Endothelial cell of umbilical vein (primary cell): ENCODE measurements around the gene ABCC4. TPM values are rescaled to one million over a fixed set of nuclear protein-coding genes. Genes with fewer than 3 reads are reported as not detected.

Source experiments
- BruUV-seq: library from RNA; stranded (reverse); fragments of 400-500 nt; replicated peaks from 2 replicates; lab custom pipeline; 2021; lab: Mats Ljungman, UMichigan
- CTCF ChIA-PET: fragments of 300-600, 350-600 bp; sonication (Branson Sonifier 250); formaldehyde crosslinking; loops from one replicate; lab custom pipeline; 2021; ENCODE audit warnings: antibody characterized with exemption, inconsistent platforms; lab: Charles Lee
- POLR2A ChIA-PET: fragments of 300-600, 350-600 bp; sonication (Branson Sonifier 250); formaldehyde crosslinking; loops from one replicate; lab custom pipeline; 2021; ENCODE audit warnings: antibody characterized with exemption, inconsistent platforms; lab: Charles Lee
- DNase-seq: peaks from one replicate; pipeline ENCODE4 v3.0.0-alpha.2; 2011; ENCODE audit warnings: low read depth, low spot score
- FAIRE-seq: peaks from 2 replicates; lab custom pipeline; 2011; peaks lifted over from hg19 to GRCh38; lab: Jason Lieb, UNC
- H2AFZ ChIP-seq: 2 replicates; pipeline ENCODE4 v1.6.0; 2012; ENCODE audit warnings: low read depth, low read length, control low read depth, inconsistent platforms
- H3K27ac ChIP-seq: 2 replicates; pipeline ENCODE4 v1.5.1; 2011; ENCODE audit warnings: low read depth, mild to moderate bottlenecking, control low read depth, low read length, moderate library complexity; ENCODE audit not compliant: insufficient read depth
- H3K27me3 ChIP-seq, 2 experiments: 2 replicates each; pipeline versions ENCODE4 v1.6.0 to v1.6.1; 2011; ENCODE audit warnings: low read length in 2 of 2, mixed read lengths in 1 of 2; ENCODE audit not compliant: control insufficient read depth in 2 of 2, insufficient read depth in 2 of 2
- H3K36me3 ChIP-seq, 2 experiments: 2 replicates in 1 of 2; 3 replicates in 1 of 2; pipeline ENCODE4 v1.5.1; 2011; ENCODE audit warnings: low read length in 2 of 2, mild to moderate bottlenecking in 1 of 2, moderate library complexity in 1 of 2; ENCODE audit not compliant: control insufficient read depth in 2 of 2, insufficient read depth in 2 of 2; ENCODE audit errors: extremely low read depth in 1 of 2
- H3K4me1 ChIP-seq: 3 replicates; pipeline ENCODE4 v1.5.1; 2011; ENCODE audit warnings: mild to moderate bottlenecking, low read length; ENCODE audit not compliant: control insufficient read depth, insufficient read depth; ENCODE audit errors: extremely low read depth
- H3K4me2 ChIP-seq: 2 replicates; pipeline ENCODE4 v1.6.1; 2011; ENCODE audit warnings: low read length, control low read depth, mixed read lengths; ENCODE audit not compliant: insufficient read depth
- H3K4me3 ChIP-seq, 3 experiments: fragments of 200-600 bp in 1 of 3; sonication (generic), shearing (Covaris generic) in 1 of 3; replicated peaks in 1 of 3; 2 replicates each; pipeline ENCODE4 v1.5.1; 2011 to 2016; ENCODE audit warnings: control low read depth in 3 of 3, low read length in 3 of 3, mild to moderate bottlenecking in 2 of 3, inconsistent platforms in 1 of 3, low read depth in 1 of 3, moderate library complexity in 1 of 3; ENCODE audit not compliant: insufficient read depth in 1 of 3
- H3K79me2 ChIP-seq: 2 replicates; pipeline ENCODE4 v1.6.0; 2012; ENCODE audit warnings: low read length, inconsistent platforms; ENCODE audit not compliant: control insufficient read depth, insufficient read depth
- H3K9ac ChIP-seq: replicated peaks from 2 replicates; pipeline ENCODE3; 2011; ENCODE audit warnings: low read length, control low read depth; ENCODE audit not compliant: insufficient read depth; ENCODE audit errors: extremely low read depth
- H3K9me1 ChIP-seq: replicated peaks from 3 replicates; pipeline ENCODE4 v1.6.0; 2011; ENCODE audit warnings: mild to moderate bottlenecking, low read length; ENCODE audit not compliant: control insufficient read depth, insufficient read depth; ENCODE audit errors: extremely low read depth
- H3K9me3 ChIP-seq: replicated peaks from 2 replicates; pipeline ENCODE4 v1.5.1; 2012; ENCODE audit warnings: low read length, inconsistent platforms; ENCODE audit not compliant: control insufficient read depth, insufficient read depth
- H4K20me1 ChIP-seq: replicated peaks from 2 replicates; pipeline ENCODE3; 2011; ENCODE audit warnings: mild to moderate bottlenecking, low read length; ENCODE audit not compliant: control insufficient read depth, insufficient read depth; ENCODE audit errors: extremely low read depth
- EZH2 ChIP-seq: IDR thresholded peaks from 2 replicates; pipeline ENCODE4 v1.6.1; 2012; ENCODE audit warnings: borderline replicate concordance, low read depth, mild to moderate bottlenecking, moderate library complexity, low read length, inconsistent platforms; ENCODE audit not compliant: severe bottlenecking
- FOS ChIP-seq: IDR thresholded peaks from 2 replicates; pipeline ENCODE4 v1.6.1; 2011; ENCODE audit warnings: mild to moderate bottlenecking, low read length, moderate library complexity, borderline replicate concordance; ENCODE audit not compliant: insufficient read depth
- GATA2 ChIP-seq: IDR thresholded peaks from 2 replicates; pipeline ENCODE4 v1.7.0; 2011; ENCODE audit warnings: low read depth, mild to moderate bottlenecking, moderate library complexity, mixed read lengths, low read length; ENCODE audit not compliant: insufficient read length, insufficient read depth
- JUN ChIP-seq: IDR thresholded peaks from 2 replicates; pipeline ENCODE4 v1.6.1; 2011; ENCODE audit warnings: borderline replicate concordance, low read depth; ENCODE audit not compliant: insufficient read length, insufficient read depth
- POLR2A ChIP-seq: IDR thresholded peaks from 2 replicates; pipeline ENCODE4 v1.6.1; 2012; ENCODE audit warnings: low read depth, mild to moderate bottlenecking, control low read depth, low read length
- POLR2AphosphoS5 ChIP-seq: IDR thresholded peaks from 2 replicates; pipeline ENCODE4 v1.6.1; 2012; ENCODE audit warnings: low read depth, mild to moderate bottlenecking, control low read depth, low read length, moderate library complexity; ENCODE audit not compliant: insufficient read depth
- dilution Hi-C: fragments of 300-500 bp; cut with MboI; formaldehyde crosslinking; loops from one replicate; pipeline ENCODE4 v1.15.0; 2019; ENCODE audit warnings: low sequenced_read_pairs; ENCODE audit not compliant: extremely low pct_ligation_motif_present
- intact Hi-C: fragments of 100-400 bp; cut with micrococcal nuclease; formaldehyde crosslinking; loops from one replicate; pipeline ENCODE4 v1.10.0; 2022
- polyA plus RNA-seq, 4 experiments: library from polyadenylated mRNA; depleted of rRNA in 3 of 4; stranded (reverse) in 3 of 4; unstranded in 1 of 4; fragments of >200 nt; gene quantifications; 2 replicates each; pipeline versions ENCODE4 v1.2.1 to v1.2.3, GENCODE V29; 2011 to 2012; ENCODE audit warnings: missing spikeins in 1 of 4
- total RNA-seq: library from RNA; stranded (reverse); gene quantifications from 2 replicates; pipeline ENCODE4 v1.2.3, GENCODE V29; 2021
- TF ChIP-seq, protein P1 (sequence below), 2 donors: IDR thresholded peaks; 1 replicate in 1 of 2; 2 replicates in 1 of 2; pipeline ENCODE4 v1.5.1; 2011; ENCODE audit warnings: low read length in 2 of 2, mild to moderate bottlenecking in 2 of 2, moderate library complexity in 2 of 2, control low read depth in 1 of 2, inconsistent platforms in 1 of 2, low read depth in 1 of 2; ENCODE audit not compliant: insufficient read depth in 1 of 2; ENCODE audit errors: extremely low read depth in 1 of 2
- TF ChIP-seq, protein P2 (sequence below): IDR thresholded peaks from 2 replicates; pipeline ENCODE4 v1.6.1; 2011; ENCODE audit not compliant: insufficient read depth, insufficient read length

The ABCC4 gene
- total and polyA plus RNA-seq, 2 donors (not counting 3 experiments of a cell fraction or from before 2014, with no cell fraction given), result 9.2 to 15.9 TPM

- H3K9me3 ChIP-seq, result no peaks in the 10 kb centered on the region
- no peaks in the 10 kb centered on the region for H3K9me1 ChIP-seq
- ChIA-PET POLR2A (no interaction called here), CTCF (interaction anchor here (1.0 to 2.5 kb wide), 4 partner anchors 10 to 198 kb away, joined by 3 to 12 read pairs (median 5); no protein-coding TSS in a partner anchor)
- H3K27me3 ChIP-seq, result no peaks in the 10 kb centered on the region
- H3K79me2 ChIP-seq, result no peaks in the 10 kb centered on the region
- no peaks in the 10 kb centered on the region for H4K20me1 ChIP-seq
- FAIRE-seq (no peak), DNase-seq (no peak)
- no TSS peak for BruUV-seq
- peaks cover 23% of the 10 kb centered on the region for H3K4me1 ChIP-seq
- no peak overlapping the region for H3K27ac ChIP-seq
- H2AFZ ChIP-seq, result no peak overlapping the region
- H3K36me3 ChIP-seq, result peaks cover 0 to 2% of the 10 kb centered on the region in 2 experiments
- dilution Hi-C loops (no loop called here), intact Hi-C loops (no loop called here)
- H3K9ac ChIP-seq, result no peak overlapping the region
- H3K4me3 ChIP-seq, result no peak overlapping the region
- TF ChIP-seq JUN (no peak), GATA2 (no peak), FOS (no peak), EZH2 (no peak), POLR2AphosphoS5 (no peak), POLR2A (no peak)
- TF ChIP-seq, protein P1, sequence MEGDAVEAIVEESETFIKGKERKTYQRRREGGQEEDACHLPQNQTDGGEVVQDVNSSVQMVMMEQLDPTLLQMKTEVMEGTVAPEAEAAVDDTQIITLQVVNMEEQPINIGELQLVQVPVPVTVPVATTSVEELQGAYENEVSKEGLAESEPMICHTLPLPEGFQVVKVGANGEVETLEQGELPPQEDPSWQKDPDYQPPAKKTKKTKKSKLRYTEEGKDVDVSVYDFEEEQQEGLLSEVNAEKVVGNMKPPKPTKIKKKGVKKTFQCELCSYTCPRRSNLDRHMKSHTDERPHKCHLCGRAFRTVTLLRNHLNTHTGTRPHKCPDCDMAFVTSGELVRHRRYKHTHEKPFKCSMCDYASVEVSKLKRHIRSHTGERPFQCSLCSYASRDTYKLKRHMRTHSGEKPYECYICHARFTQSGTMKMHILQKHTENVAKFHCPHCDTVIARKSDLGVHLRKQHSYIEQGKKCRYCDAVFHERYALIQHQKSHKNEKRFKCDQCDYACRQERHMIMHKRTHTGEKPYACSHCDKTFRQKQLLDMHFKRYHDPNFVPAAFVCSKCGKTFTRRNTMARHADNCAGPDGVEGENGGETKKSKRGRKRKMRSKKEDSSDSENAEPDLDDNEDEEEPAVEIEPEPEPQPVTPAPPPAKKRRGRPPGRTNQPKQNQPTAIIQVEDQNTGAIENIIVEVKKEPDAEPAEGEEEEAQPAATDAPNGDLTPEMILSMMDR (IDR thresholded peaks at IDR 0.05; ENCODE audit: extremely low read depth in 1 of 2, insufficient read depth in 1 of 2, low read depth in 1 of 2, low read length in 2 of 2), result no peak
- TF ChIP-seq, protein P2, sequence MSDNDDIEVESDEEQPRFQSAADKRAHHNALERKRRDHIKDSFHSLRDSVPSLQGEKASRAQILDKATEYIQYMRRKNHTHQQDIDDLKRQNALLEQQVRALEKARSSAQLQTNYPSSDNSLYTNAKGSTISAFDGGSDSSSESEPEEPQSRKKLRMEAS, result no peak
- no peak overlapping the region for H3K4me2 ChIP-seq
Measured at GRCh38 chr13:95206116-95206515, 95.1 kb downstream of the ABCC4 start.
